WTC11 (cell line): ENCODE measurements around the gene FUZ. TPM values are rescaled to one million over a fixed set of nuclear protein-coding genes. Genes with fewer than 3 reads are reported as not detected.

Experiments used
- ATAC-seq: fragments of 200-7000 bp; cut with Tn5 transposase; 2 replicates; pipeline ENCODE4 v1.10.0; 2021; ENCODE audit warnings: mild to moderate bottlenecking, moderate library complexity
- CTCF ChIA-PET: fragments of 300-600 bp; sonication (Branson Sonifier 250); formaldehyde crosslinking; loops from one replicate; lab custom pipeline; 2021; ENCODE audit warnings: antibody characterized with exemption; lab: Charles Lee
- POLR2A ChIA-PET: fragments of 350-600 bp; sonication (Branson Sonifier 250); formaldehyde crosslinking; loops from one replicate; lab custom pipeline; 2021; ENCODE audit warnings: antibody characterized with exemption; lab: Charles Lee
- DNase-seq: peaks from one replicate; pipeline ENCODE4 v3.0.0; 2021; ENCODE audit warnings: low spot score
- H3K27ac Mint-ChIP-seq: 2 replicates; pipeline ENCODE4 v1.8.0; 2021; ENCODE audit warnings: mixed read lengths
- H3K27me3 Mint-ChIP-seq: 2 replicates; pipeline ENCODE4 v1.8.0; 2021; ENCODE audit warnings: low read depth, mild to moderate bottlenecking, moderate library complexity, mixed read lengths
- H3K36me3 Mint-ChIP-seq: 2 replicates; pipeline ENCODE4 v1.8.0; 2021; ENCODE audit warnings: mixed read lengths
- H3K4me1 Mint-ChIP-seq: 2 replicates; pipeline ENCODE4 v1.8.0; 2022; ENCODE audit warnings: mixed read lengths
- H3K4me3 Mint-ChIP-seq: 2 replicates; pipeline ENCODE4 v1.8.0; 2021; ENCODE audit warnings: mild to moderate bottlenecking, moderate library complexity, mixed read lengths
- H3K9me3 Mint-ChIP-seq: 2 replicates; pipeline ENCODE4 v1.8.0; 2021; ENCODE audit warnings: mixed read lengths
- ATF1 ChIP-seq: sonication (generic); formaldehyde crosslinking; IDR thresholded peaks from 2 replicates; pipeline ENCODE4 v1.8.1; 2023; ENCODE audit warnings: mild to moderate bottlenecking, moderate library complexity, missing genetic modification reagents
- CBFB ChIP-seq: sonication (generic); formaldehyde crosslinking; IDR thresholded peaks from 2 replicates; pipeline ENCODE4 v1.8.1; 2022; ENCODE audit warnings: mild to moderate bottlenecking, low read depth, missing genetic modification reagents
- E2F4 ChIP-seq: sonication (generic); formaldehyde crosslinking; IDR thresholded peaks from 2 replicates; pipeline ENCODE4 v1.8.1; 2022; ENCODE audit warnings: low read depth, mild to moderate bottlenecking, moderate library complexity, missing genetic modification reagents, borderline replicate concordance
- ELF4 ChIP-seq: sonication (generic); formaldehyde crosslinking; IDR thresholded peaks from 2 replicates; pipeline ENCODE4 v1.8.1; 2022; ENCODE audit warnings: low read depth, mild to moderate bottlenecking, moderate library complexity, missing genetic modification reagents
- ESRRA ChIP-seq: sonication (generic); formaldehyde crosslinking; IDR thresholded peaks from 2 replicates; pipeline ENCODE4 v1.8.1; 2022; ENCODE audit warnings: mild to moderate bottlenecking, missing genetic modification reagents, borderline replicate concordance
- ETV6 ChIP-seq: sonication (generic); formaldehyde crosslinking; IDR thresholded peaks from 2 replicates; pipeline ENCODE4 v1.8.1; 2022; ENCODE audit warnings: mild to moderate bottlenecking, missing genetic modification reagents
- FOXJ3 ChIP-seq: sonication (generic); formaldehyde crosslinking; IDR thresholded peaks from 2 replicates; pipeline ENCODE4 v1.9.0; 2021; ENCODE audit warnings: missing genetic modification reagents, mild to moderate bottlenecking, borderline replicate concordance
- FOXK1 ChIP-seq: sonication (generic); formaldehyde crosslinking; IDR thresholded peaks from 2 replicates; pipeline ENCODE4 v1.8.0; 2022; ENCODE audit warnings: mild to moderate bottlenecking, moderate library complexity, missing genetic modification reagents
- GRHL2 ChIP-seq: fragments of 250-450 bp; sonication (Bioruptor Pico); IDR thresholded peaks from 2 replicates; pipeline ENCODE4 v1.8.0; 2022; ENCODE audit warnings: mild to moderate bottlenecking, moderate library complexity; ENCODE audit not compliant: insufficient replicate concordance, severe bottlenecking
- SMAD4 ChIP-seq: sonication (generic); formaldehyde crosslinking; IDR thresholded peaks from 2 replicates; pipeline ENCODE4 v1.8.0; 2022; ENCODE audit warnings: mild to moderate bottlenecking, missing genetic modification reagents
- TCF7 ChIP-seq: sonication (generic); formaldehyde crosslinking; IDR thresholded peaks from 2 replicates; pipeline ENCODE4 v1.8.0; 2022; ENCODE audit warnings: mild to moderate bottlenecking, low read depth, missing genetic modification reagents, moderate library complexity
- TEAD1 ChIP-seq: sonication (generic); formaldehyde crosslinking; IDR thresholded peaks from 2 replicates; pipeline ENCODE4 v1.8.0; 2022; ENCODE audit warnings: mild to moderate bottlenecking, missing genetic modification reagents
- USF1 ChIP-seq: sonication (generic); formaldehyde crosslinking; IDR thresholded peaks from 2 replicates; pipeline ENCODE4 v1.8.0; 2022; ENCODE audit warnings: mild to moderate bottlenecking, missing genetic modification reagents
- ZNF121 ChIP-seq: sonication (generic); formaldehyde crosslinking; IDR thresholded peaks from 2 replicates; pipeline ENCODE4 v1.8.0; 2023; ENCODE audit warnings: missing genetic modification reagents
- ZNF423 ChIP-seq: fragments of 250-450 bp; sonication (Bioruptor Pico); IDR thresholded peaks from 2 replicates; pipeline ENCODE4 v2.1.2; 2022; ENCODE audit warnings: mild to moderate bottlenecking, moderate library complexity
- ZNF512 ChIP-seq: sonication (generic); formaldehyde crosslinking; IDR thresholded peaks from 2 replicates; pipeline ENCODE4 v1.8.1; 2022; ENCODE audit warnings: missing genetic modification reagents, borderline replicate concordance
- ZNF532 ChIP-seq: fragments of 250-450 bp; sonication (Bioruptor Pico); IDR thresholded peaks from 2 replicates; pipeline ENCODE4 v1.9.0; 2021; ENCODE audit warnings: mild to moderate bottlenecking, borderline replicate concordance
- total RNA-seq: library from RNA; stranded (reverse); gene quantifications from 3 replicates; pipeline ENCODE4 v1.2.3, GENCODE V29; 2021
- TF ChIP-seq, protein P1 (sequence below): sonication (generic); formaldehyde crosslinking; IDR thresholded peaks from 2 replicates; pipeline ENCODE4 v1.8.1; 2022; ENCODE audit warnings: mild to moderate bottlenecking, missing genetic modification reagents, moderate library complexity, borderline replicate concordance
- TF ChIP-seq, protein P2 (sequence below): fragments of 250-450 bp; sonication (Bioruptor Pico); IDR thresholded peaks from 2 replicates; pipeline ENCODE4 v1.8.0; 2021; ENCODE audit warnings: mild to moderate bottlenecking

FUZ gene
- total RNA-seq, 1 experiment from 2014 or later = 35.1 TPM

DNA sequence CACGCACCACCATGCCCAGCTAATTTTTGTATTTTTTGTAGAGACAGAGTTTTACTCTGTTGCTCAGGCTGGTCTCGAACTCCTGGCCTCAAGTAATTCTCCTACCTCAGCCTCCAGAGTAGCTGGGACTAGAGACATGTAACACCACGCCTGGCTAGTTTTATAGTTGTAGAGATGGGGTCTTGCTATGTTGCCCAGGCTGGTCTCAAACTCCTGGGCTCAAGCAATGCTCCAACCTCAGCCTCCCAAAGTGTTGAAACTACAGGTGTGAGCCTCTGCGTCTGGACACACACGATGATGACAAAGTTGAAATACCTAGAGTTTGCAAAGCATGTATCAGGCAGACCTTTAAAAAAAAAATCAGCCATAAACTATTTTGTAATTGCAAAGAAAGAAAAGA, 33.3 kb upstream of the FUZ start:
- Mint-ChIP-seq H3K4me1 (peaks cover 9% of the 10 kb centered on the region), H3K27me3 (no peaks in the 10 kb centered on the region; the same call in 1 of the 2 replicates), H3K27ac (no peak overlapping the region), H3K36me3 (peaks cover 12% of the 10 kb centered on the region), H3K9me3 (peaks cover 10% of the 10 kb centered on the region), H3K4me3 (no peak overlapping the region)
- peak; percentile 74; the same call in 1 of the 2 replicates for TF ChIP-seq ZNF121 (CRISPR knock-in tag)
- no peak for TF ChIP-seq ZNF532 (CRISPR knock-in tag)
- TF ChIP-seq GRHL2 (CRISPR knock-in tag) = no peak
- ATAC-seq = no peak
- ChIA-PET POLR2A (no interaction called here), CTCF (no interaction called here)
- no peak for DNase-seq

DNA sequence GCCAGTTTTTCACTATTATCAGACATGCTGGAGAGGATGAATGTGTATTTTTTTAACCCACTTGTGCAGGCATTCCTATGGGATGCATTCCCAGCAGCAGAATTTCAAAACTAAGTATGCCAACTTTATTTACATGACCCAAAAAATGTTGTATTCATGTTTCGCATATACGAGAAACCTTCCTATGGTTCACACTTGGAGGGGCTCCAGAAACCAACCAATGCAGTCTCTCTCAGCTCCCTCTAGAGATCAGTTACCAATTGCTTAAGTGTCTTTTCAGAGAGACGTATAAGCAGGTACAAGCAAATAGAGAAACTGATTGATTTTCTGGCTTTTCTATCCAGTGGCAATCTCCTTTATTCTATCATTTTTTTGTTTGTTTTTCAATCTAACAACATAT, 32.3 kb upstream of the FUZ start:
- ATAC-seq = no peak
- Mint-ChIP-seq H3K9me3 (peaks cover 10% of the 10 kb centered on the region), H3K4me3 (no peak overlapping the region), H3K27me3 (no peaks in the 10 kb centered on the region; the same call in 1 of the 2 replicates), H3K4me1 (peaks cover 9% of the 10 kb centered on the region), H3K27ac (no peak overlapping the region), H3K36me3 (peaks cover 16% of the 10 kb centered on the region)
- ChIA-PET CTCF (interaction anchor here (0.6 to 1.9 kb wide), 5 partner anchors 13 to 128 kb away, joined by 3 to 9 read pairs (median 3); no protein-coding TSS in a partner anchor), POLR2A (no interaction called here)
- DNase-seq = no peak
- TF ChIP-seq ELF4 (no peak), TEAD1 (no peak), E2F4 (CRISPR knock-in tag) (no peak), ETV6 (CRISPR knock-in tag) (no peak), ATF1 (CRISPR knock-in tag) (no peak), CBFB (CRISPR knock-in tag) (no peak), USF1 (CRISPR knock-in tag) (no peak), TCF7 (no peak), ESRRA (no peak), FOXK1 (CRISPR knock-in tag) (no peak), ZNF532 (CRISPR knock-in tag) (no peak), SMAD4 (CRISPR knock-in tag) (no peak), ZNF423 (CRISPR knock-in tag) (no peak), FOXJ3 (no peak), ZNF512 (CRISPR knock-in tag) (no peak)
- TF ChIP-seq, protein P1, sequence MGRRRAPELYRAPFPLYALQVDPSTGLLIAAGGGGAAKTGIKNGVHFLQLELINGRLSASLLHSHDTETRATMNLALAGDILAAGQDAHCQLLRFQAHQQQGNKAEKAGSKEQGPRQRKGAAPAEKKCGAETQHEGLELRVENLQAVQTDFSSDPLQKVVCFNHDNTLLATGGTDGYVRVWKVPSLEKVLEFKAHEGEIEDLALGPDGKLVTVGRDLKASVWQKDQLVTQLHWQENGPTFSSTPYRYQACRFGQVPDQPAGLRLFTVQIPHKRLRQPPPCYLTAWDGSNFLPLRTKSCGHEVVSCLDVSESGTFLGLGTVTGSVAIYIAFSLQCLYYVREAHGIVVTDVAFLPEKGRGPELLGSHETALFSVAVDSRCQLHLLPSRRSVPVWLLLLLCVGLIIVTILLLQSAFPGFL (CRISPR knock-in tag) = no peak
- TF ChIP-seq, protein P2, sequence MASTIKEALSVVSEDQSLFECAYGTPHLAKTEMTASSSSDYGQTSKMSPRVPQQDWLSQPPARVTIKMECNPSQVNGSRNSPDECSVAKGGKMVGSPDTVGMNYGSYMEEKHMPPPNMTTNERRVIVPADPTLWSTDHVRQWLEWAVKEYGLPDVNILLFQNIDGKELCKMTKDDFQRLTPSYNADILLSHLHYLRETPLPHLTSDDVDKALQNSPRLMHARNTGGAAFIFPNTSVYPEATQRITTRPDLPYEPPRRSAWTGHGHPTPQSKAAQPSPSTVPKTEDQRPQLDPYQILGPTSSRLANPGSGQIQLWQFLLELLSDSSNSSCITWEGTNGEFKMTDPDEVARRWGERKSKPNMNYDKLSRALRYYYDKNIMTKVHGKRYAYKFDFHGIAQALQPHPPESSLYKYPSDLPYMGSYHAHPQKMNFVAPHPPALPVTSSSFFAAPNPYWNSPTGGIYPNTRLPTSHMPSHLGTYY = no peak
